NCI-H524 (cell line): Measurements from ENCODE around the gene RNF115.
"Not testable (repeated sequence)": the region's sequence is repeated elsewhere in the genome, so short reads cannot be mapped to it uniquely, and the experiment has no call there.

Source experiments
- DNase-seq, 2 experiments: peaks; one replicate each; lab custom pipeline; 2025; lab: John Stamatoyannopoulos, UW

The RNF115 gene

DNA sequence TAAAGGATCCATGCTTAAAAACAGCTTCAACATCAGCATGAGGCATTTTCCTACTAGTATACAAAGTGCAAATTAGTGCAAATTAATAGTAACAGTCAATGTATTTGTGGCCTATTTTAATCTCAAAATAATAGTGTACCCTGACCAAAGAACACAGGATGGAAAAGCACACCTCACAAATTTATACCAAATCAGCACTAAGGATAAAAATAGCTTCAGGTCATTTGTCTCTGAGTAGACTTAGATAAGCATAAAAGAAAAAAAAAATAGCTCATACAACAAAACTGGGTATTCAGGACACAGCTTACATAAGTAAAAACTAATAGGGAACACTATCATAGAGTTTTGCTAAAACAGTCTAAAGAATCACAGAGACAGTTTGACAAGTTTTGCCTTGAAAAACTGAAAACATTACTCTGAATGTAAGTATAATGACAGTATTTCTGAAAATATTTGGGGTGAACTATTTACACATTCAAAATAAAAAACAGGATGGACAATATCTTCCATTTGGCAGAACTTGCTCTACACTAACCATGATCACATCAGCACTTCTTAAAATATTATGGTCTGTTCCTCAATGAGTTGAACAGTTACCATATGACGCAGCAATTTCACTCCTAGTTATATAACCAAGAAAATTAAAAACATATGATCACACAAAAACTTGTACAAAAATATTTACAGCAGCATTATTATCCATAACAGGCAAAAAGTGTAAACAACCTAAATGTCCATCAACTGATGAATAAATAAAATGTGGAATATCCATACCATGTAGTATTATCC, 46.3 kb downstream of the RNF115 start:
- DNase-seq = no peak

- DNase-seq = no peak
These were observed 50.5 kb downstream of the RNF115 start for GRCh38 chr1:145773423-145773822.

GRCh38 chr1:145771056-145771455, 52.8 kb downstream of the RNF115 start:
- DNase-seq = peak; percentile 26 to 74

DNA sequence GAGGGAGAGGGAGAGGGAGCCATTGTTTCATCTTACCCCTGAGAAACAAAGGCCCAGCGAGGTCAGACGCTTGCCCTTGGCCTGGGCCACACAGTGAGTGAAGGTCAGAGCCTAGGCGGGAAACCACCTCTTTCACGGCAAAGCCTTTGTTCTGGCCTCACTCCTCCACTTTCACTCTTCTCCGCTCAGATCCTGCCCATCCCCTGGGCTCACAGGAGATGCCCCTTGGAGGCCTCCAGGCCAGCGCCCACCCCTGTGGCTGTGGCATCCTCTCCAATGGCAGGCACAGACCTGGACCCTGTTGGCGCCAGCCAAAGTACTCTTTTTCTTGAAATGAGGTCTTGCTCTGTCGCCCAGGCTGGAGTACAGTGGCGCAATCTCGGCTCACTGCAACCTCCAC, 55.9 kb downstream of the RNF115 start:
- DNase-seq = not testable (repeated sequence)

DNA sequence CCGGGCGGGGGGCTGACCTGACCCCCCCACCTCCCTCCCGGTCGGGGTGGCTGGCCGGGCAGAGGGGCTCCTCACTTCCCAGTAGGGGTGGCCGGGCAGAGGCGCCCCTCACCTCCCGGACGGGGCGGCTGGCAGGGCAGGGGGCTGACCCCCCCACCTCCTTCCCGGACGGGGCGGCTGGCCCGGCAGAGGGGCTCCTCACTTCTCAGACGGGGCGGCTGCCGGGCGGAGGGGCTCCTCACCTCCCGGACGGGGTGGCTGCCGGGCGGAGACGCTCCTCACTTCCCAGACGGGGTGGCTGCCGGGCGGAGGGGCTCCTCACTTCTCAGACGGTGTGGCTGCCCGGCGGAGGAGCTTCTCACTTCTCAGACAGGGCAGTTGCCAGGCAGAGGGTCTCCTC, 57.0 kb downstream of the RNF115 start:
- DNase-seq = not testable (repeated sequence)

- peak in 1 of 2 experiments; percentile 10 for DNase-seq
These were observed 58.1 kb downstream of the RNF115 start for GRCh38 chr1:145765585-145766360.

DNA sequence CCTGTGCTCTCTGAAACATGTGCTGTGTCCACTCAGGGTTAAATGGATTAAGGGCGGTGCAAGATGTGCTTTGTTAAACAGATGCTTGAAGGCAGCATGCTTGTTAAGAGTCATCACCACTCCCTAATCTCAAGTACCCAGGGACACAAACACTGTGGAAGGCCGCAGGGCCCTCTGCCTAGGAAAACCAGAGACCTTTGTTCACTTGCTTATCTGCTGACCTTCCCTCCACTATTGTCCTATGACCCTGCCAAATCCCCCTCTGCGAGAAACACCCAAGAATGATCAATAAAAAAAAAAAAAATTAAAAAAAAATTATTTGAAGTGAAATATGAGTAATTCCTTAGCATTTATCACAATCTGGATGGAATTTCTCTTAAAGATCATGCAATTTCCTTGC, 58.8 kb downstream of the RNF115 start:
- DNase-seq = not testable (repeated sequence)

GRCh38 chr1:145764231-145764940, 59.5 kb downstream of the RNF115 start:
- DNase-seq = not testable (repeated sequence)

- not testable (repeated sequence) for DNase-seq
These were observed 61.9 kb downstream of the RNF115 start for GRCh38 chr1:145762001-145762400.

GRCh38 chr1:145761498-145761897, 62.4 kb downstream of the RNF115 start:
- DNase-seq = not testable (repeated sequence)

DNA sequence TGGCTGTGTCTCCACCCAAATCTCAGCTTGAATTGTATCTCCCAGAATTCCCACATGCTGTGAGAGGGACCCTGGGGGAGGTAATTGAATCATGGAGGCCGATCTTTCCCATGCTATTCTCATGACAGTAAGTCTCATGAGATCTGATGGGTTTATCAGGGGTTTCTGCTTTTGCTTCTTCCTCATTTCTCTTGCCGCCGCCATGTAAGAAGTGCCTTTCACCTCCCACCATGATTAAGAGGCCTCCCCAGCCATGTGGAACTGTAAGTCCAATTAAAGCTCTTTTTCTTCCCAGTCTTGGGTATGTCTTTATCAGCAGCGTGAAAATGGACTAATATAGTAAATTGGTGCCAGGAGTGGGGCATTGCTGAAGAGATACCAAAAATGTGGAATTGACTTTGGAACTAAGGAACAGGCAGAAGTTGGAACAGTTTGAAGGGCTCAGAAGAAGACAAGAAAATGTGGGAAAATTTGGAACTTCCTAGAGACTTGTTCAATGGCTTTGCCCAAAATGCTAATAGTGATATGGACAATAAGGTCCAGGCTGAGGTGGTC, 63.4 kb downstream of the RNF115 start:
- DNase-seq = not testable (repeated sequence)

GRCh38 chr1:145759721-145760120, 64.2 kb downstream of the RNF115 start:
- no peak for DNase-seq

DNA sequence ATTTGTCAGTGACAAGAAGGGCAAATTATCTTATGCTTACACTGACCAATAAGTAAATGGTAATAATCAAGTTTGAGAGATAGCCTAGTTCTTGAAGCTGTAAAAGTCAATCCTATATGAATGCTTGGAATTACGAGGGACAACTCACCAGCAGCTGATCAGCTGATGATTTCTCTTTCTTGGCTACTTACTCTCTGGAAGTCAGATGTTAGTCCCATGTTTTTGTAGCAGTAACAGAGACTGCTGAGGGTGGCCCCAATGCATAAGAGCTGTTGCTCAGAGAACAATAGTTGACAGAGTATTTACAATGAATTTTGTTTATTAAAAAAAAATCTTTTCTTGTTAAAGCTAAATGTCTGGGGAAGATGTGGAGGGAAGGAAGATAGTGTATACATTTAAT, 65.3 kb downstream of the RNF115 start:
- no peak for DNase-seq

DNA sequence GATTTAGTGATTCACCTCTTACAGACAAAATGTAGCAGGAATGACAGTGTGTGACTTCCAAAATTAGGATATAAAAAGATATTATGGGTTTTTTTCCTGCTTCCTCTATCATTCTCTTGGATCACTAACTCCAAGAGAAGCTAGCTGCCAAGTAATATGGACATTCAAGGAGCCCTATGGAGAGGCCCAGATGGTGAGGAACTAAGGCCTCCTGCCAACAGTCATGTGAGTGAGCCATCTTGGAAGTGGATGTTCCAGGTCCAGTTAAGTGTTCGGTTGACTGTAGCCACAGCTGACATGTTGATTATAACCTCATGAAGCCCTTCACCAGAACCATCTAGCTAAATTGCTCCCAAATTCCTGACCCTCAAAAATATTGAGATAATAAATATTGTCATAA, 65.8 kb downstream of the RNF115 start:
- no peak for DNase-seq

DNA sequence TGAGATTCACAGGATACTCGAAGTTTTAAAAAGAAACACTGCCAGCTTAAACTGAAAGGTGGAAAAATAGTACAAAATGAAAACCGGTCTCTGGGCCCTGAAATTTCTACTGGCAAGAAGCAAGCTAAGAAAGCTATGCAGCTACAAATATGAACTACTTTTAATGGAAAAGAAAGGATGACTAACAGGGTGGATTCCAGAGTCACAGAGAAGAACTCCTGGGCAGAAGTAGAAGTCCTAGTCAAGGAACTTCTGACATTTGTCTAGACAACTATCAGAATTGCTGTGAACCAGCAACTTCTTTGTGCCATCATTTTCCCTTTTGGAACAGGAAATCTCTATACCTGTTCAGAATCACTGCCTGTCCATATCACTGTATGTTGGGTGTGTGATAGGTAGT, 66.5 kb downstream of the RNF115 start:
- DNase-seq = no peak

DNA sequence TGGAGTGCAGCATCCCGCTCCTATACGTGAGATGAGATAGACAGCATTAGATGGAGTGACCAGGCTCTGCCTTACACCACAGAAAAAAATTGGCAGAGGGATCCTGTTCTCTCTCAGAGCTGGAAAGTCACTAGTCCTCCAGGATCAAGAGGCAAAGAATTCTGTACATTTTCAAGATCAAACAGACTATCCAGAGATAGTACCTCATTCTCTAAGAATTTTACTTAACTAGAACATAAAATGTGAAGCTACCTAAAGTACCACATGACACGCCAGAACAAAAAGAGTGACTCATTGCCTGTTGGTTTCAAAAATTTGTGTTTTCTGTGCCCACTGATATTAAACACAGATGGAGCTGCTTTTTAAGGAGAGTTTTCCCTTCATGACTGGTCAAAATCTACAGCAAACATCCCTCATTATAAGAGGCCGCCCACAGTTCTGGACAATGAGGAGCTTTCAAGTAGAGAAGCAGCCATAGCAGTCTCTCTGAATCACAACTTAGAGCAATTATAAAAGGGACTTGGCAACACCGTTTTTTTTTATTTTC, 72.3 kb downstream of the RNF115 start:
- DNase-seq = no peak

DNA sequence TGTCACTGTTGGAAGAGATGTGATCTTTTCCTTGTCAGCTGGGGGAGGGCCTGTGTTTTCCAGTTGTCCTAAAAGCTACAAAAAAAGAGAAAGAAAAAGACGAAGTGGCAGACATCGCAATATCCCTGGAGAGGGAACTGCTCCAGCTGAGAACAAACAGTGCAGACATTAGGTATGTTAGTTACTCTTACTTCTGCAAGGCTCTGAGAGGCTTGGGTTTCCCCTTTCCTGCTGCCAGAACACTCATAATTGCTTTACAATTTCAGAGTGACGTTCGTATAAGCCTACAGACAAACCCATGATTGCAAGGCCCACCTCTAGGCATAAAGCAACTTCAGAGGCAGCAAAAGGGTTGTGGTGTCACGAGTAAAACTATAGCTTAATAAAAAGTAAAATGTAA, 73.5 kb downstream of the RNF115 start:
- DNase-seq = no peak

DNA sequence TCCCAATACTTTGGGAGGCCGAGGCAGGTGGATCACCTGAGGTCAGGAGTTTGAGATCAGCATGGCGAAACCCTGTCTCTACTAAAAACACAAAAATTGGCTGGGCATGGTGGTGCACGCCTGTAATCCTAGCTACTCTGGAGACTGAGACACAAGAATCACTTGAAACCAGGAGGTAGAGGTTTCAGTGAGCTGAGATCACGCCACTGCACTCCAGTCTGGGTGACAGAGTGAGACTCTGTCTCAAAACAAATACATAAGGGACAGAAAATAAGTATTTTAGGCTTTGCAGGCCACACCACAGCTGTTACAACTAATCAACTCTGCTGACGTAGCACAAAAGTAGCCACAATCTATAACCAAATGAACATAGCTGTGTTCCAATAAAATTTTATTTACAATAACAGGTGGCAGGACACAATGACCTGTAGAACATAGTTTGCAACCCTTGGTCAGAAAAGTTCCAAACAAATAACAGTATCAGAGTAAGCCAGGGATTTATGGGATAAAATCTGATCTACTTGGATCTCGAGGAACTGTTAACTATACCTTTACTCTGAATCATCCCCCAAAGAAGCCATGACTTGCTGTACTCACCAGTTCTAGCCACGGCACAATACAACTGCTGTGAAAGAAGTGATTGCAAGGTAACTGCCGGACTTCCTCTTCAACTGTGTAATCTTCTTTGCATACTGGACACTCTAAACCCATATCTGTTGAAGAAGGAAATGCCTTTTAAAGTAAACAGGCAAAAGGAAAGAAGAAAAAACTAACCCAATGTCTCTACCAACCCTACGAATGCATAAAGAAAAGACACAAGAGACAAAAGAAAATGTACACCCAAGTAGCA, 76.3 kb downstream of the RNF115 start:
- no peak for DNase-seq

- no peak for DNase-seq
These were observed 83.6 kb downstream of the RNF115 start for GRCh38 chr1:145740269-145740668.

GRCh38 chr1:145736191-145736590, 87.7 kb downstream of the RNF115 start:
- no peak for DNase-seq

- no peak for DNase-seq
These were observed 93.0 kb downstream of the RNF115 start for GRCh38 chr1:145730900-145731299.
